ENCODE results near the gene UQCC2.

DNA sequence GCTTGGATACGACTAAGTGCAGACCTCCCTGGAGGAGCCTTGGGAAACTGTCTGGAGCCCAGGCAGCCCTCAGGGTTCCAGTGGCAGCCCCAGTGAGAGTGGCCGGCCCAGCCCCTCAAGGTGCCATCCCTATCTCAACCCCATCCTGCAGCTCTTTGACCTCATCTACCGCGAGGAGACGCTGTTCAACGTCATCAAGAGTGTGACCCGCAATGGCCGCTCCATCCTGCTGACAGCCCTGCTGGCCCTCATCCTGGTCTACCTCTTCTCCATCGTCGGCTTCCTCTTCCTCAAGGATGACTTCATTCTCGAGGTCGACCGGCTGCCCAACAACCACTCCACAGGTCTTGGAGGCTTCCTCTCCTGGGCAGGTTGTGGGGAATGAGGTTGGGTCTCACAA lies 20.7 kb downstream of the UQCC2 start:
- TF ChIP-seq CTCF (IDR thresholded peaks at IDR 0.05) (no peak), POLR2A (IDR thresholded peaks at IDR 0.05) (no peak)
